Upper lobe of right lung (tissue), 1 donor: ENCODE results near the gene PARD3B. TPM values are rescaled to one million over a fixed set of nuclear protein-coding genes. Genes with fewer than 3 reads are reported as not detected.

Source experiments
- ATAC-seq: fragments of 200-7000 bp; cut with Tn5 transposase; one replicate; pipeline ENCODE4 v1.9.1; 2020; ENCODE audit warnings: mild to moderate bottlenecking, moderate library complexity
- DNase-seq: peaks from one replicate; pipeline ENCODE4 v3.0.0-alpha.2; 2020
- H3K27ac ChIP-seq: fragments of 200-600 bp; one replicate; pipeline ENCODE4 v1.8.0; 2022
- H3K27me3 ChIP-seq: fragments of 200-600 bp; one replicate; pipeline ENCODE4 v1.8.0; 2022; ENCODE audit warnings: mild to moderate bottlenecking
- H3K36me3 ChIP-seq: fragments of 200-600 bp; one replicate; pipeline ENCODE4 v1.8.0; 2022
- H3K4me1 ChIP-seq: fragments of 200-600 bp; one replicate; pipeline ENCODE4 v1.8.0; 2022
- H3K4me3 ChIP-seq: fragments of 200-600 bp; one replicate; pipeline ENCODE4 v1.8.0; 2022; ENCODE audit warnings: mild to moderate bottlenecking
- H3K9me3 ChIP-seq: fragments of 200-600 bp; one replicate; pipeline ENCODE4 v1.8.0; 2022
- CTCF ChIP-seq: fragments of 200-600 bp; IDR thresholded peaks from one replicate; pipeline ENCODE4 v1.8.0; 2022; ENCODE audit warnings: antibody characterized with exemption
- intact Hi-C: fragments of 100-400 bp; cut with DNase I; formaldehyde crosslinking; loops from one replicate; pipeline ENCODE4 v1.11.0; 2022
- total RNA-seq: library from RNA; stranded (reverse); fragmentation: NEBNext Ultra II Directional; extraction: Animal tissue kit (Norgen Biotek cat#: 25700); gene quantifications from one replicate; pipeline ENCODE4 v1.2.1, GENCODE V29; 2021
- donor health status: DM: no; HTN: yes; CAD: no; lungs with severe emphysema.

Gene PARD3B
- total RNA-seq, 1 donor from 2014 or later, result 32.5 TPM

- TF ChIP-seq CTCF, result no peak
- intact Hi-C loops, result no loop called here
- Histone ChIP-seq H3K36me3 (no peaks in the 10 kb centered on the region), H3K9me3 (no peaks in the 10 kb centered on the region), H3K4me1 (peaks cover 6% of the 10 kb centered on the region), H3K27me3 (no peaks in the 10 kb centered on the region), H3K4me3 (no peak overlapping the region), H3K27ac (no peak overlapping the region)
- DNase-seq (no peak), ATAC-seq (no peak)
Observed at GRCh38 chr2:204842068-204842467, 296.8 kb downstream of the PARD3B start.

- DNase-seq, result no peak
- Histone ChIP-seq H3K4me1 (peaks cover 6% of the 10 kb centered on the region), H3K4me3 (no peak overlapping the region), H3K9me3 (no peaks in the 10 kb centered on the region), H3K27me3 (no peaks in the 10 kb centered on the region), H3K36me3 (no peaks in the 10 kb centered on the region), H3K27ac (no peak overlapping the region)
- intact Hi-C loops, result no loop called here
- peak; percentile 57 for ATAC-seq
- no peak for TF ChIP-seq CTCF
Observed at GRCh38 chr2:204842661-204843485, 297.6 kb downstream of the PARD3B start.

GRCh38 chr2:204846471-204846870 lies 301.2 kb downstream of the PARD3B start:
- DNase-seq (no peak), ATAC-seq (no peak)
- H3K27ac ChIP-seq, result no peak overlapping the region
- H3K4me3 ChIP-seq, result no peak overlapping the region
- H3K9me3 ChIP-seq, result no peaks in the 10 kb centered on the region
- no peaks in the 10 kb centered on the region for H3K36me3 ChIP-seq
- no peaks in the 10 kb centered on the region for H3K27me3 ChIP-seq
- no peak for TF ChIP-seq CTCF
- H3K4me1 ChIP-seq, result peaks cover 6% of the 10 kb centered on the region
- intact Hi-C loops, result no loop called here

GRCh38 chr2:204849892-204850291 lies 304.6 kb downstream of the PARD3B start:
- Histone ChIP-seq H3K4me3 (no peak overlapping the region), H3K36me3 (no peaks in the 10 kb centered on the region), H3K27me3 (no peaks in the 10 kb centered on the region), H3K27ac (no peak overlapping the region), H3K9me3 (no peaks in the 10 kb centered on the region), H3K4me1 (no peaks in the 10 kb centered on the region)
- DNase-seq, result no peak
- ATAC-seq, result no peak
- no peak for TF ChIP-seq CTCF
- intact Hi-C loops, result no loop called here

GRCh38 chr2:204850581-204850980 lies 305.3 kb downstream of the PARD3B start:
- TF ChIP-seq CTCF, result no peak
- no peak for DNase-seq
- Histone ChIP-seq H3K27me3 (no peaks in the 10 kb centered on the region), H3K9me3 (no peaks in the 10 kb centered on the region), H3K36me3 (no peaks in the 10 kb centered on the region), H3K4me3 (no peak overlapping the region), H3K27ac (no peak overlapping the region), H3K4me1 (no peaks in the 10 kb centered on the region)
- ATAC-seq, result no peak
- intact Hi-C loops, result no loop called here
